ENCODE results near the gene S100A3. TPM values are rescaled to one million over a fixed set of nuclear protein-coding genes. Genes with fewer than 3 reads are reported as not detected.
"Not testable (repeated sequence)": the region's sequence is repeated elsewhere in the genome, so short reads cannot be mapped to it uniquely, and the experiment has no call there.

S100A3 gene, protein sequence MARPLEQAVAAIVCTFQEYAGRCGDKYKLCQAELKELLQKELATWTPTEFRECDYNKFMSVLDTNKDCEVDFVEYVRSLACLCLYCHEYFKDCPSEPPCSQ
- total RNA-seq: under 1 TPM in 1 of 2 donors, not detected in 1; 0.61 TPM

DNA sequence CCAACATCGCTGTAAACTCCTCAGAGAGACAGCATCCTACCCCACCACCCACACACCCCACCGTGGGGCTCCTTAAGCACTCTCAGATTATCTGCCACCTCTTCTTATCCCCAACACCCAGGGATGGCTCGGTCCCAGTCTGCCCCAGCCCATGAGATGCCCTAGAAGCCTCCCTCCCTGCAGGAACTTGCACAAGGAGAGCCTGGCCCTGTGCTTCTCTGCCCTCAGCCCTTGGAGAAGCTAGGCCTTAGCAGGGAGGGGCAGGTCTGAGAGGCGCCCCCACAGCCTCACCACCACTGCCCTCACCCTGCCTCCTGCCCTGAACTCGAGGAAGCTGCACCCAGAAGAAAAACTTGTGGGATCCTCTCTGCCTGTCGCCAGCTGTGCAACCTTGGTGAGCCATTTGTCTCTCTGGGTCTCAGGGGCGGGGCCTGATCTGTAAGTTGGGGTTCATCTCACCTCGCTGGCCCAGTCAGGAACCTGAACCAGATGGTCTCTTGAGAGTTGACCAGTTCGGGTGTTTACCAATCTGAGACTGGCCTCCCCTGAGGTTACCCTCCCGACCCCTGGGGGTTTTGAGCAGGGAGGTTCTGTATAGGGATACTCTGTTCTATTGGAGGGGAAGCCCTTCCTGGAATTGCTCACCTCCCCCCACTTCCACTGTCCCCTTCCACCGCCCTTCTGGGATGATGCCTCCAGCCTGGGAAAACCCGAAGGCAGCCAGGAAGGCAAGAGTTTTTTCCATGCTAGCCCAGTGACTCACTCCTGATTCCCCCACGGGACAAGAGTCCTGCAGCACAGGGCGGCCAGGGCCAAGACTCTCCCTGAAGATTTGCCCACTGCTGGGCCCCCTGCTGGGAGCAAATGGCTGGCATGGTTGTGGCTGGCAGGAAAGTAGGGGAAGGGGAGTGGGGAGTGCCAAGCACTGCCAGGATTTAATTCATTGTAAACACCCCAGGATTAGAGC lies at the start of gene S100A3:
Gene S100A3, minus strand, starts transcription at position 537 of the 967 bp plus-strand sequence. CDS start 773 bp downstream, outside the sequence.
- H3K9me3 ChIP-seq: no peaks in the 10 kb centered on the region
- H3K9ac ChIP-seq (ENCODE audit: low read depth in 2 of 2, low read length in 2 of 2): peak within 1 kb of the TSS; percentile 23 to 28
- no peaks in the 10 kb centered on the region for H3K27me3 ChIP-seq
- no peak within 1 kb of the TSS for H3K4me3 ChIP-seq
- TF ChIP-seq, protein P1, sequence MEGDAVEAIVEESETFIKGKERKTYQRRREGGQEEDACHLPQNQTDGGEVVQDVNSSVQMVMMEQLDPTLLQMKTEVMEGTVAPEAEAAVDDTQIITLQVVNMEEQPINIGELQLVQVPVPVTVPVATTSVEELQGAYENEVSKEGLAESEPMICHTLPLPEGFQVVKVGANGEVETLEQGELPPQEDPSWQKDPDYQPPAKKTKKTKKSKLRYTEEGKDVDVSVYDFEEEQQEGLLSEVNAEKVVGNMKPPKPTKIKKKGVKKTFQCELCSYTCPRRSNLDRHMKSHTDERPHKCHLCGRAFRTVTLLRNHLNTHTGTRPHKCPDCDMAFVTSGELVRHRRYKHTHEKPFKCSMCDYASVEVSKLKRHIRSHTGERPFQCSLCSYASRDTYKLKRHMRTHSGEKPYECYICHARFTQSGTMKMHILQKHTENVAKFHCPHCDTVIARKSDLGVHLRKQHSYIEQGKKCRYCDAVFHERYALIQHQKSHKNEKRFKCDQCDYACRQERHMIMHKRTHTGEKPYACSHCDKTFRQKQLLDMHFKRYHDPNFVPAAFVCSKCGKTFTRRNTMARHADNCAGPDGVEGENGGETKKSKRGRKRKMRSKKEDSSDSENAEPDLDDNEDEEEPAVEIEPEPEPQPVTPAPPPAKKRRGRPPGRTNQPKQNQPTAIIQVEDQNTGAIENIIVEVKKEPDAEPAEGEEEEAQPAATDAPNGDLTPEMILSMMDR (IDR thresholded peaks at IDR 0.05): no peak
- peak; percentile 17 for DNase-seq
- no peaks in the 10 kb centered on the region for H3K36me3 ChIP-seq
- peak within 1 kb of the TSS; percentile 30 for H3K27ac ChIP-seq
- H3K4me1 ChIP-seq: peaks cover 20% of the 10 kb centered on the region
- intact Hi-C loops (cut with DNase I): no loop called here

DNA sequence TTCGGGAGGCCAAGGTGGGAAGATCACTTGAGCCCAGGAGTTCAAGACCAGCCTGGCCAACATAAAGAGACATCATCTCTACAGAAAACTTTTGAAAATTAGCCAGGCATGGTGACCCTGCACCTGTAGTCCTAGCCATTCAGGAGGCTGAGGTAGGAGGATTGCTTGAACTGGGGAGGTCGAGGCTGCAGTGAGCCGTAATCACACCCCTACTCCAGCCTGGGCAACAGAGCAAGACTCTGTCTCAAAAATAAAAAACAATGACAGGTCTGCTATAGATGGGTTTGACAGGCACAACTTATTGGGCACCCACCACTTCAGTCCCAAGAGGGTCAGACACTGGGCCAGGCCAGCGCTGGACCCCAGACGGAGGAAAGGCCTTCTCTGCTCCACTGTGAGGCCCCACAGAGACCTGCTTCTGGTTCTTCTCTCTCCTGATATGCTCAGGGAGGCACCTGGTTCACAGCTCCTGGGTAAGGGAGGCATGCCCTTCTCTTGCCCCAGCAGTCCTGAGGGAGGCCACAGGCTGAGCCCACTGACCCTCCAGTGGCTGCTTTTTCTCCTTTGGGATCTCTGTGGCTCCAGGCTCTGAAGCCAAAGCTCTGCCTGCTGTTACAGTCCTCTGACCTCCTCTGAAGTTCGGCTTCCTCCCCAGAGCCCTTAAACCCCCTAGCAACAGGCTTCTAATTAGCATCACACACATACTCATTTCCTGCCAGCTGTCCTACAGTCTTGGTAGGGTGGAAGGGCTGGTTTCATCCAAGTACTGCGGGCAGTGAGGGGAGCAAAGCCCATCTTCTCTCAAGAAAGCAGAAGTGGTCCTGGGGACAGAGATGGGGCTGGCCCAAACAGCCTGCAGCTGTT lies 49.5 kb upstream of the S100A3 start:
- Histone ChIP-seq H3K4me3 (no peak overlapping the region), H3K9me3 (no peaks in the 10 kb centered on the region), H3K9ac (ENCODE audit: low read depth in 2 of 2, low read length in 2 of 2) (no peak overlapping the region), H3K36me3 (no peaks in the 10 kb centered on the region), H3K27me3 (no peaks in the 10 kb centered on the region), H3K27ac (no peak overlapping the region), H3K4me1 (no peaks in the 10 kb centered on the region)
- no peak for DNase-seq
- TF ChIP-seq, protein P1 (IDR thresholded peaks at IDR 0.05): no peak
- intact Hi-C loops (cut with DNase I): no loop called here

DNA sequence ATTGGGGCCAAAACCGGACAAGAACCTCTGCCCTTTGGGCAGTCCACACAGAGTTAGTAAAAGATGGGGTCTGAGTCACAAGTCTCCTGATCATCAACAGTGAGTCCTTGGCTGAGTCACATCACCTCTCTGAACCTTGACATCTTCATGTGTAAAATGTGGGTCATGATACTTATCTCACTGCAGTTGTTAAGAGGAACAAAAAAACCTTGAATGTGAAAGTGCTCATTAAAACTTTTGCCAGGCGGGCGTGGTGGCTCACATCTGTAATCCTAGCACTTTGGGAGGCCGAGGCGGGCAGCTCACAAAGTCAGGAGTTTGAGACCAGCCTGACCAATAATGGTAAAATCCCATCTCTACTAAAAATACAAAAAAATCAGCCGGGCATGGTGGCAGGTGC lies 48.1 kb upstream of the S100A3 start:
- intact Hi-C loops (cut with DNase I): no loop called here
- no peaks in the 10 kb centered on the region for H3K27me3 ChIP-seq
- H3K9me3 ChIP-seq: no peaks in the 10 kb centered on the region
- TF ChIP-seq, protein P1 (IDR thresholded peaks at IDR 0.05): no peak
- H3K4me1 ChIP-seq: no peaks in the 10 kb centered on the region
- no peak overlapping the region for H3K9ac ChIP-seq (ENCODE audit: low read depth in 2 of 2, low read length in 2 of 2)
- peak; percentile 28 for DNase-seq
- no peak overlapping the region for H3K27ac ChIP-seq
- H3K36me3 ChIP-seq: no peaks in the 10 kb centered on the region
- H3K4me3 ChIP-seq: no peak overlapping the region

DNA sequence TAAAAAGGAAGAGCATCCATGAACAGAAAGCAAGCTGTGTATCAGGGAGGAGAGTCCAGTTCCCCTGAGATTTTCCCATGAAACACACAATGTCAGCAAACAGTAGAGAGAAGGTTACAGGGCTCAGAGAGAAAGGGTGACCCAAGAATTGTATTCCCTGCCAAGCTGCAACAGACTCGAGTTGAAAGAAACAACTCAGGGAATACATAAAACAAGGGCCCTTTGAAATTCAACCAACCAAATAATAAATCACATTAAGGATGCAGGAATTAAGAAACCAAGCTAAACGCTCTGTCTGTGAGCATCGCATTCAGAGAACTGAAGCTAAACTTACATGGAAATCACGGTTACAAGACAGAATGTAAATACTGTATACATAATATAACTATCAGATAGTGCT lies 43.7 kb upstream of the S100A3 start:
- intact Hi-C loops (cut with DNase I): no loop called here
- no peaks in the 10 kb centered on the region for H3K36me3 ChIP-seq
- no peak for DNase-seq
- H3K4me3 ChIP-seq: no peak overlapping the region
- TF ChIP-seq, protein P1 (IDR thresholded peaks at IDR 0.05): no peak
- no peak overlapping the region for H3K27ac ChIP-seq
- H3K4me1 ChIP-seq: no peaks in the 10 kb centered on the region
- H3K9me3 ChIP-seq: no peaks in the 10 kb centered on the region
- no peak overlapping the region for H3K9ac ChIP-seq (ENCODE audit: low read depth in 2 of 2, low read length in 2 of 2)
- H3K27me3 ChIP-seq: no peaks in the 10 kb centered on the region

DNA sequence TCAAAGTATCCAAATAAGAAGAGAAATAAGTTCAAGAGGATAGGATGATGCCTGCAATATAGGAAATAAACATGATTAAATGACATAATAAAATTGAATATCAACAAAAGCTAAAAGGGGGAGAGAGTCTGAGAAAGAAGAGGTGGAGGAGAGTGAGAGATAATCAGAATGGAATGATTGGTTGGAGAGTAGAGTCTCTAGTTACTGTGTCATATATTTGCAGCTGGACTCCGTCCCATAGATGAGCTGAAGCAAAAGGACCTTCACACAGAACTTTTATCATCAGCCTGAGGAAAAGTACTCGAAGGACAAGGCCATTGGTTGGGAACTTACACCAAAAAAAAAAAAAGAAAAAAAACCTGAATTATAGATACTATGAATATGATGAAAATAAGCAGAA lies 39.4 kb upstream of the S100A3 start:
- Histone ChIP-seq H3K4me1 (no peaks in the 10 kb centered on the region), H3K27ac (no peak overlapping the region), H3K9me3 (no peaks in the 10 kb centered on the region), H3K27me3 (no peaks in the 10 kb centered on the region), H3K9ac (ENCODE audit: low read depth in 2 of 2, low read length in 2 of 2) (no peak overlapping the region), H3K36me3 (no peaks in the 10 kb centered on the region), H3K4me3 (no peak overlapping the region)
- TF ChIP-seq, protein P1 (IDR thresholded peaks at IDR 0.05): no peak
- no peak for DNase-seq
- intact Hi-C loops (cut with DNase I): no loop called here

DNA sequence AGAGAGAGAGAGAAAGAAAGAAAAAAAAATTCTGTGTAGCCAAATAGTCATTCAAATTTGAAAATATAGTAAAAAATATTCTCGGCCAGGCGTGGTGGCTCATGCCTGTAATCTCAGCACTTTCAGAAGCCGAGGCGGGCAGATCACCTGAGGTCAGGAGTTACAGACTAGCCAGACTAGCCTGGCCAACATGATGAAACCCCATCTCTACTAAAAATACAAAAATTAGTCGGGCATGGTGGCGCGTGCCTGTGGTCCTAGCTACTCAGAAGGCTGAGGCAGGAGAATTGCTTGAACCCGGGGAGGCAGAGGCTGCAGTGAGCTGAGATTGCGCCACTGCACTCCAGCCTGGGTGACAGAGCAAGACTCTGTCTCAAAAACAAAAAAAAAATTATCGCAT lies 39.0 kb upstream of the S100A3 start:
- H3K4me3 ChIP-seq; intact Hi-C loops (cut with DNase I); H3K36me3 ChIP-seq; H3K9ac ChIP-seq (ENCODE audit: low read depth in 2 of 2, low read length in 2 of 2); H3K9me3 ChIP-seq; DNase-seq; H3K4me1 ChIP-seq; H3K27me3 ChIP-seq; H3K27ac ChIP-seq: not testable (repeated sequence)

Data from colonic mucosa (tissue), 4 donors.